ENCODE data around the gene PPP1R27. TPM values are rescaled to one million over a fixed set of nuclear protein-coding genes. Genes with fewer than 3 reads are reported as not detected.

PPP1R27 gene
- total and polyA plus RNA-seq, 12 donors, result 0.11 to 3.1 (median 0.69) TPM; not detected in 6

DNA sequence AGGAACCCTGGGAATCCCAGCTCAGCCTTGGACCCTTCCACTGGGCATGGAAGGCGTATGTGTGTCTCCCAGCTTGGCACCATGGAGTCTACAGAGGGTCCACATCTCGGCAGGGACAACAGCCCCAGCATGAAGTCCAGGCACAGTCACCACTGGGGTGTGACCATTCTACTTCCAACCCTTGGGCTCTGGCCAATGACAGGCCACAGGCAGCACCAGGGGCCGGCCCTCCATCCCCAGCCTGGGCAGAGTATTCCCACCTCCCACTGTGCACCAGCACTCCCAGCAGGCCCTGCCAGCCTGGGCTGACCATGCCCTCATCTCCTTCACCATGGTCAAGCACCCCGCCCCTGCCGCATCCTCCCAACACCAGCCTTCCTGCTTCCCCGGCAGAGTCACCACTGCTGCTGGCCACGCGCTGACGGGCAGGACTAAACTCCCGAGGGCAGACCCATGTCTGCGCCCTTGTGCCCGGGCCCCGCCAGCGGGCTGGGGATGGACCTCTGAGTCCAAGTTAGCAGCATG is 9.5 kb upstream of the PPP1R27 start:
- peak overlapping the region in 2 of 5 donors; percentile 85 to 89 for H3K27ac ChIP-seq
- peaks cover 4 to 26% of the 10 kb centered on the region in 2 donors for H3K4me1 ChIP-seq (replicated peaks in 1 of 2)
- intact Hi-C loops (cut with DNase I), result no loop called here
- H3K4me3 ChIP-seq, result no peak overlapping the region
- WGBS, 4 donors, result 90 to 94% (median 91%) methylated on average over 3 to 14 of the region's 14 CpGs
- H3K27me3 ChIP-seq, result no peaks in the 10 kb centered on the region
- no peaks in the 10 kb centered on the region for H3K9me3 ChIP-seq (replicated peaks in 1 of 3)
- no peak for TF ChIP-seq POLR2A (IDR thresholded peaks at IDR 0.05)
- DNase-seq, result no peak
- H3K36me3 ChIP-seq (replicated peaks in 1 of 2), result peaks cover 0 to 60% of the 10 kb centered on the region in 2 donors

DNA sequence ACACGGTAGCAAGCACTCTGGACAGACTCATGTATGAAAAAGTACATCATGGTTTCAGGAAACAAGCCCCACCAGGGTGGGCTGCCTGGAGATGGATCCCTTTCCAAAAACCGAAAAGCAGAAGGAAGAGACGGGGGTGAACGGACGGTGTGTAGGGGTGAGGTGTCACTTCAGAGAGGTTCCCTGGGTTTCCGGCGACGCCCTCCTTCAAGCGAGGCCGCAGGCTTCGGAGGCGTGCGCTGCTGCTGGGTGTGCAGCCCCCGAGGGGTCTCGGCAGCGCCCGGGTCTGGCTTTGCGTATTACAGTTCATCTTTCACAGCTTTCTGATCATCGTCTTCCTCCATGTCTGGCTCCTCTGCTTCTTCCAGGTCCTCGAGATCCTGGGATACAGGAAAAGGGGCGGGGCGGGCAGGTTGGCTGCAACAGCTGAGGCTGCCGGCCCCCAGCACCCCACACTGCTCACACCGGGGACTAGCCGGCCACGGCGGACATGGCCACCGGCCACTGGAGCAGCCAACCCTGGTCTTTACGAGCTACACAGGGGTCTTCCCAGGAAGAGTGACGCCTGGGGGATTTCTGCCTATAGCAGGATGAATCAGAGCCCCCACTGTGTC is 9.0 kb upstream of the PPP1R27 start:
- H3K27me3 ChIP-seq, result no peaks in the 10 kb centered on the region
- intact Hi-C loops (cut with DNase I), result no loop called here
- WGBS, 4 donors, result 87 to 91% (median 89%) methylated on average over 20 to 30 of the region's 30 CpGs
- H3K9me3 ChIP-seq (replicated peaks in 1 of 3), result no peaks in the 10 kb centered on the region
- peaks cover 4 to 26% of the 10 kb centered on the region in 2 donors for H3K4me1 ChIP-seq (replicated peaks in 1 of 2)
- TF ChIP-seq POLR2A (IDR thresholded peaks at IDR 0.05), result no peak
- TF ChIP-seq, protein P1, sequence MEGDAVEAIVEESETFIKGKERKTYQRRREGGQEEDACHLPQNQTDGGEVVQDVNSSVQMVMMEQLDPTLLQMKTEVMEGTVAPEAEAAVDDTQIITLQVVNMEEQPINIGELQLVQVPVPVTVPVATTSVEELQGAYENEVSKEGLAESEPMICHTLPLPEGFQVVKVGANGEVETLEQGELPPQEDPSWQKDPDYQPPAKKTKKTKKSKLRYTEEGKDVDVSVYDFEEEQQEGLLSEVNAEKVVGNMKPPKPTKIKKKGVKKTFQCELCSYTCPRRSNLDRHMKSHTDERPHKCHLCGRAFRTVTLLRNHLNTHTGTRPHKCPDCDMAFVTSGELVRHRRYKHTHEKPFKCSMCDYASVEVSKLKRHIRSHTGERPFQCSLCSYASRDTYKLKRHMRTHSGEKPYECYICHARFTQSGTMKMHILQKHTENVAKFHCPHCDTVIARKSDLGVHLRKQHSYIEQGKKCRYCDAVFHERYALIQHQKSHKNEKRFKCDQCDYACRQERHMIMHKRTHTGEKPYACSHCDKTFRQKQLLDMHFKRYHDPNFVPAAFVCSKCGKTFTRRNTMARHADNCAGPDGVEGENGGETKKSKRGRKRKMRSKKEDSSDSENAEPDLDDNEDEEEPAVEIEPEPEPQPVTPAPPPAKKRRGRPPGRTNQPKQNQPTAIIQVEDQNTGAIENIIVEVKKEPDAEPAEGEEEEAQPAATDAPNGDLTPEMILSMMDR (IDR thresholded peaks at IDR 0.05), result no peak
- H3K27ac ChIP-seq, result peak overlapping the region; percentile 45 to 89 (median 81)
- peaks cover 0 to 54% of the 10 kb centered on the region in 2 donors for H3K36me3 ChIP-seq (replicated peaks in 1 of 2)
- no peak for DNase-seq
- H3K4me3 ChIP-seq, result no peak overlapping the region

DNA sequence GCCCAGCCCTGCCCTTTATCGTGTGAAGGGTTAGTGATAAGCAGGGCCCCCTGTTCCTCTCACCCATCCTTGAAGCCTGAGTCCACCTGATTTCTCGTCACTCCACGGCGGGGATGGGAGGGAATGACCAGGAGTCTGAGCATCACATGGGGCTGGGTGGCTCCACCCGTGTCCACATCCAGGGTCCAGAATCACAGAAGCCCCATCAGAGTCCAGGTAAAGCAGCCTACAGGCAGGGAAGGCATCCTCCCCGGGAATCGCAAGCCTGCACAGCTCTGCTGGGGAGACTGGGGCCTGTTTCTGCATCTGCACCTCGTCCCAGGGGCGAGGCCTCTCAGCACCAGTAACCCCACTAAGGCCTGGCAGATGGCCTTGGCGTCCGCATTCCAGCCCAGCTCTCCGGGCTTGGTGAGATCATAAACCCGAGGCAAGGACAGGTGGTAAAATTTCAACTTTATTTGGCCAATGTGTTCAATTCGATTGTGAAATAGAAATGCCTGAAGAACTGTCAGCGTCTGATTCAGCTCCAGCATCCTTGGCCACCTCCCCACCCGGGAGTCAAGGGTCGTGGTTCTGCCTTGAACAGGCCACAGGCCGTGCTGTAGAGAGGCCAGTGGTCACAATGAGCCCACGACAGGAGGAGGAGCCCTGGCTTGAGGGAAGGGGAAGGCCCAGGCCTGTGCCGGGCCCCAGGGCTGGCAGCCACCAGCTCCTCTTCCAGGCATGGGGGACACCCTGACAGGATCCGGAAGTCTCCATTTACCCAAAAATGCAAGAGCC is 8.1 kb upstream of the PPP1R27 start:
- TF ChIP-seq POLR2A (IDR thresholded peaks at IDR 0.05), result peak in 1 of 2 donors; percentile 55
- TF ChIP-seq, protein P1 (IDR thresholded peaks at IDR 0.05), result no peak
- peak overlapping the region; percentile 45 to 89 (median 81) for H3K27ac ChIP-seq
- intact Hi-C loops (cut with DNase I), result no loop called here
- peaks cover 0 to 48% of the 10 kb centered on the region in 2 donors for H3K36me3 ChIP-seq (replicated peaks in 1 of 2)
- H3K4me1 ChIP-seq (replicated peaks in 1 of 2), result peaks cover 4 to 26% of the 10 kb centered on the region in 2 donors
- no peaks in the 10 kb centered on the region for H3K27me3 ChIP-seq
- H3K4me3 ChIP-seq, result no peak overlapping the region
- WGBS, 4 donors, result 38 to 67% (median 45%) methylated on average over 12 to 21 of the region's 21 CpGs
- DNase-seq, result peak; percentile 64 to 93 (median 88)
- no peaks in the 10 kb centered on the region for H3K9me3 ChIP-seq (replicated peaks in 1 of 3)

DNA sequence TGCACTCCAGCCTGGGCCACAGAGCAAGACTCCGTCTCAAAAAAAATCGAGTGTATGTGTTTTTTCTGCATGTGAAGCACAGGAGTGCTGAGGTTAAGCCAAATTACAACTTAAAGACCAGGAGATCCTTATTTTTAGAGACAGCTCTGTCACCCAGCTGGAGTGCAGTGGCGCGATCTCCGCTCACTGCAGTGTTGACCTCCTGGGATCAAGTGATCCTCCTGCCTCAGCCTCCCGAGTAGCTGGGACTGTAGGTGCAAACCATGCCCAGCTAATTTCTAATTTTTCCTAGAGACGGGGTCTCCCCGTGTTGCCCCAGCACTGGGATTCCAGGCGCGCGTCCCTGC is 7.5 kb upstream of the PPP1R27 start:
- intact Hi-C loops (cut with DNase I), result no loop called here
- WGBS, 4 donors, result 85 to 100% (median 94%) methylated on average over 7 to 11 of the region's 11 CpGs
- Histone ChIP-seq H3K27me3 (no peaks in the 10 kb centered on the region), H3K9me3 (replicated peaks in 1 of 3) (no peaks in the 10 kb centered on the region), H3K27ac (peak overlapping the region; percentile 45 to 89 (median 81)), H3K36me3 (replicated peaks in 1 of 2) (peaks cover 0 to 43% of the 10 kb centered on the region in 2 donors), H3K4me3 (no peak overlapping the region), H3K4me1 (replicated peaks in 1 of 2) (peaks cover 4 to 26% of the 10 kb centered on the region in 2 donors)
- no peak for DNase-seq
- TF ChIP-seq POLR2A (IDR thresholded peaks at IDR 0.05), result no peak
- TF ChIP-seq, protein P1 (IDR thresholded peaks at IDR 0.05), result no peak
